ENCODE data around the gene CALU.

The CALU gene

GRCh38 chr7:128739048-128739962 lies at the start of gene CALU:
CALU (plus strand) TSS chr7:128739359; CDS start chr7:128748584, 9,225 bp downstream.
- peak; percentile 99 for DNase-seq

DNA sequence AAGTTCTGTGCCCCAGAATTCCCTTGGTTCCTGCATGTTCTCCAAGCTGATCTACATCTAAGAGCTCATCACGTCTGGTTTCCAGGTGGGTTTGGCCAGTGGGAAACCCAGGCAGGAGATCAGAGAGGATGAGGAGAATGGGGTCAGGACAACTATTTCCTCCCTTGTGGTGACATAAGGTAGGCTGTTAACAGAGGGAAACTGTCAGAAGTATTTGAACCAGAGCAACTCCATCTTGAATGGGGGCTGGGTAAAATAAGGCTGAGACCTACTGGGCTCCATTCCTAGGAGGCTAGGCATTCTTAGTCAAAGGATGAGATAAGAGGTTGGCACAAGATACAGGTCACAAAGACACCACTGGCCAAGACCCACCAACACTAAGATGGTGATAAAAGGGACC lies 47.9 kb upstream of the CALU start:
- DNase-seq: no peak

DNA sequence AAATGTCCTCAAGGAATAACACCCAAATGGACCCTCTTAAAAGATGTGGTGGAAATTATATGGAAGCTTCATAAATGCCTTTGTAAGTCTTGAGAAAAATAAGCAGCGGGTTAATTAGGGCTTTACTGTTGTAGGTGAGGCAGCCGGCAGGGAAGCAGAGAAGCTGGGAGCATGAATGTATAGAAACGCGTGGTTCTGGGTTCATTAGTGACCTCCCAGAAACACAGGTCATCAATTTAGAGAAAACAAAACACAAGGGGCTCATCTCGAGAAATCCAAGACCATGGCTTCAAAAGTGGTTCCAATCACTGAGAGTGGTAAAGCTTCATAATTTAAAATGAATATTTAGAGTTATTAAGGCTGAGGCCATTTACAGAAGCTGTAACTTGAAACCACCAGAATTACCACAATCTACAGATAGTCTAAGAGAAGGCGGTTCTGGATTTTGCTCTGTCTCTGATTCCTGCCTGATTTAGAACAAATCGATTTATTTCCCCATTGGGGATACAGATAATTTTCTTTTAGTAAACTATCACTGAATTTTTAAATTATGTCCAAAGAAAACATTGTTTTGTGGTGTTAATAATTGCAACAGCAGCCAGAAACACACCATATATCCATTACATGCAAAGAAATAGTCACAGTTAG lies 46.4 kb upstream of the CALU start:
- no peak for DNase-seq

GRCh38 chr7:128693373-128694015 lies 45.7 kb upstream of the CALU start:
- DNase-seq: no peak

- no peak for DNase-seq
Observed at GRCh38 chr7:128694738-128695137, 44.4 kb upstream of the CALU start.

DNA sequence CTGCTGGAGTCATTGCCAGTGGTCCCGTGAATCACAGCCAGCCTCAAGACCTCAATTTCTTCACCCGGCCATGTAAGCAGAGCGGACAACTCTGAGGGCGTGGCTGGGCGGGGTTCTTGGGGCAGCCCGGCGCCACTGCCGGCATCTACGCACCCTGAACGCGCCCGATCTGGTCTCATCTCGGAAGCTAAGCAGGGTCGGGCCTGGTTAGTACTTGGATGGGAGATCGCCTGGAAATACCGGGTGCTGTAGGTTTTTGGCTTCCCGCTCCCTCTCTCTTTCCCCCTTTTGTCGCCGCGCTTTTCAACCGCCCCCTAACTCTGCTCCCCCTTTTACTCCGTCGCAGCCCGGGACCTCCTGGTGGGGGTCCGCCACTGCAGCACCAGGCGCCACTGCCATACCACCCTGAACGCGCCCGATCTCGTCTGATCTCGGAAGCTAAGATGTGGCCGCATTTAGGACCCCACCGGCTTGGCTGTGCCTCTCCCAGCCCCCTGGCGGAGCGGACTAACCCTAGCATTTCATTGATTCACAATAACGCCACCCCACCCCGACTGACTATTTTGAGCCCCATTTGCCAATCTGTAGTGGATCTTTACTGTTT lies 41.8 kb upstream of the CALU start:
- peak; percentile 35 for DNase-seq

GRCh38 chr7:128699196-128699712 lies 39.9 kb upstream of the CALU start:
- DNase-seq: no peak

DNA sequence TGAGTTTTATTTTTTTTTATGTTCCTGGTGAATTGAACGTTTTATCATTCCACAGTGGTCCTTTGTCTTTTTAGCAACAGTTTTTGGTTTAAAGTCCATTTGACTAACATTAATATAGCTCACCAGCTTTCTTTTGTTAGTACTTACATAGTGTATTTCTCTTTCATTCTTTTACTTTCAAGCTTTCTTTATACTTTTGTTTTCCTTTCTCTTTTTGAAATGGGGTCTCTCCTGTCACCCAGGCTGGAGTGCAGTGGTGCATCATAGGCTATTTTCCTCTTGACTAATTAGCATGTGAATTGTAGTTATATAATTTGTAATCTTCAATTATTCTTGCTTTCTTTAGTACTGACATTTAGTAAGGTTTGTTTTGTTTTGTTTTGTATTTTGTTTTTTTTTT lies 39.3 kb upstream of the CALU start:
- no peak for DNase-seq

- DNase-seq: no peak
Observed at GRCh38 chr7:128701062-128701785, 37.9 kb upstream of the CALU start.

DNA sequence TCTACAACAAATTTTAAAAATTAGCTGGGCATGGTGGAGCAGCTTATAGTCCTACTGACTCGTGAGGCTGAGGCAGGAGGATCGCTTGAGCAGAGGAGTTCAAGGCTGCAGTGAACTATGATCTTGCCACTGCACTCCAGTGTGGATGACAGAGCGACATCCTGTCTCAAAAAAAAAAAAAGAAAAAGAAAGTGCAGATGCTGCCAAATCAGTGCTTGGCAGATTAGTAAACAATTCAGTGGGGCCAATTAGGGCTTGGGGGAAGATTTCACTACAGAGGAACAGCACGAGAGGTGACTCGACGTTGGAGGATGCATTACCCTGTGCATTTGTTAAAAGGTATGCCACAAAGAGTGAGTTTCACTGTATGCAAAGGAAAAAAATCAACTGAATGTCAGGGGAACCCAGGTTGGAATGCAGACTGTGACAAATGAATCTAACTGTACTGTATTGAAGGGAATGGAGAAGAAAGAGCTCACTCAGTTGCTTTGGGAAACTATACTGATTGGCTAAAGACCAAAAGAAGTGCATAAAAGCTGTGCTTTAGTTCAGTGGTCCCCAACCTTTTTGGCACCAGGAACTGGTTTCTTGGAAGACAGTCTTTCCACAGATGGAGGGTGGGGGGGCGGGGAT lies 35.4 kb upstream of the CALU start:
- no peak for DNase-seq

DNA sequence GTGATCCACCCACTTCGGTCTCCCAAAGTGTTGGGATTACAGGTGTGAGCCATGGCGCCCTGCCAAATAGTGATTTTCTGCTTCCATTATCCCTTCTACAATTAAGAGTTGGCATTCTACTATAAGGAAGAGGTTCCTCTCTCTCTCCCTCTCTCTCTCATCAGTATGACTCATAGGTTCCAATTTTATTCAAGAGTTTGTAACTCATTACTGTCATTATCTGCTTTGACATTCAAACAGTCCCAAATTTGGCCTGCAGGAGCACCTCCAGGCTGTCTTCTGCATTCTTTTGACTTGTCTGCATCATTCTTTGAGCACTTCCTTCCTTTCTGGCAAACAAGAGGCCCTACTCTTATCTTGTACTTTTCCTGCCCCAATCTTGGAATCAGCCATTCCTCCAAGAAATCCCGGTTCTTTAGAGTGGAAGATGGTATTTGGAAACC lies 33.2 kb upstream of the CALU start:
- DNase-seq: no peak

- DNase-seq: no peak
Observed at GRCh38 chr7:128707752-128708151, 31.4 kb upstream of the CALU start.

DNA sequence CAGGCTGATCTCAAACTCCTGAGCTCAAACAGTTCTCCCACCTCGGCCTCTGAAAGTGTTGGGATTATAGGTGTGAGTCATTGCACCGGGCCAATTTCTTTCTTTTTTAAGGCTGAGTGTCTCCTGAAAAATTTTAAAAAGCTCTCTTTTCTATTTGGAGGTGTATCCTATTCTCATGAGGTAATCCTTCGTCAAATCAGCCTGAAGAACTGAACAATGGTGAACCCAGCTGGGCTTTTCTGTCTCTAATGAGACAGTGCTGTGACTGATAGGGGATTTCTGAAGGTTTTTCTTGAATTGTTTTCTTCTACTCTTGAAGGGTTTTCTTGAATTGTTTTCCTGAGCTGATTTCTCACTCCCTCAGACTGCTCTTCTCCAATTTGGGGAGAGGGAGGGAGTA lies 30.9 kb upstream of the CALU start:
- DNase-seq: no peak

DNA sequence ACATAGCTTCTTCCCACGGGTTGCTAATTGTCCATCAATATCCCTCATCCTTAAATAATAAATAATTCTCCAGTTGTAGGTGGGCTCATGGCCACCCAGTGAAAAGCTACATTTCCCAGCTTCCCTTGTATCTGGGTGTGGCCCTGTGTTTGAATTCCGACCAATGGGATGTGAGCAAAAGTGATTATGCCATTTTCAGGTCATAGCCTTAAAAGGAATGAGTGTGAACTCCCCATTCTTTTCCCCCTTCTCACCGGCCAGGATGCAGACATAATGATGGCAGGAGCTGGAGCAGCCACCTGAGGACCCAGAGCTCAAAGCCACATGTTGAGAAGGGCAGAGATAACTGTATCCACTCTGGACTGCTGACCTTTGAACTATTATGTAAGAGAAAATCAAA lies 30.3 kb upstream of the CALU start:
- no peak for DNase-seq

DNA sequence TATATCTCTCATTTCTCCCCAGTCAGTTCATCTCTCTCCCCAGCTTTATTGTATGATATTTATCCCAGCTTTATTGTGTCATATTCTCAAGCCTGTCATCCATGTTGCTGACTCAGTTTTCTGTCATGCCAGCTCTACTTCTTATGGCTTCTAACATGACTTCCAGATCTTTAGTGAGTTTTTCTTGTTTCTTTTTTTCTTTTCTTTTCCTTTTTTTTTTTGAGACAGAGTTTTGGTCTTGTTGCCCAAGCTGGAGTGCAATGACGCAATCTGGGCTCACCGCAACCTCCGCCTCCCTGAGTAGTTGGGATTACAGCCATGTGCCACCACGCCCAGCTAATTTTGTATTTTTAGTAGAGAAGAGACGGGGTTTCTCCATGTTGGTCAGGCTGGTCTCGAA lies 28.7 kb upstream of the CALU start:
- no peak for DNase-seq

DNA sequence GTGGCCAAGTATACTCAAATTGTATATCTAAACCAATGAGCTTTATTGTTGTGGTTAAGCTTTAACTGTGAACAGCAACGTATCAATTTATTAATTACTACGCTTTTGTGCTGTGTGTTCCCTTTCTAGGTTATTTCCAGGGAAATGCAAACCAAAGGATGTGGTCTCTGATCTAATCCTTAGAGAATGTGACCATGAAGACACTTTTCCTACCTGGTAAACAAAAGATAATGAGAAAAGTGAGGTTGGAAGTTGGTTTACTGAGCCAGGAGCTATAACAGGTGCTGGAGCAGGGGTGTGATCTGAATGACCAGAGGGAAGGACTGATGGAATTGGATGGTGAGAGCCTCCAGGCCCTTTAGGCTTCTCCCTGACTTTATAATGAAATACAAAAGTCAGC lies 25.4 kb upstream of the CALU start:
- no peak for DNase-seq

GRCh38 chr7:128714701-128715495 lies 24.3 kb upstream of the CALU start:
- no peak for DNase-seq

DNA sequence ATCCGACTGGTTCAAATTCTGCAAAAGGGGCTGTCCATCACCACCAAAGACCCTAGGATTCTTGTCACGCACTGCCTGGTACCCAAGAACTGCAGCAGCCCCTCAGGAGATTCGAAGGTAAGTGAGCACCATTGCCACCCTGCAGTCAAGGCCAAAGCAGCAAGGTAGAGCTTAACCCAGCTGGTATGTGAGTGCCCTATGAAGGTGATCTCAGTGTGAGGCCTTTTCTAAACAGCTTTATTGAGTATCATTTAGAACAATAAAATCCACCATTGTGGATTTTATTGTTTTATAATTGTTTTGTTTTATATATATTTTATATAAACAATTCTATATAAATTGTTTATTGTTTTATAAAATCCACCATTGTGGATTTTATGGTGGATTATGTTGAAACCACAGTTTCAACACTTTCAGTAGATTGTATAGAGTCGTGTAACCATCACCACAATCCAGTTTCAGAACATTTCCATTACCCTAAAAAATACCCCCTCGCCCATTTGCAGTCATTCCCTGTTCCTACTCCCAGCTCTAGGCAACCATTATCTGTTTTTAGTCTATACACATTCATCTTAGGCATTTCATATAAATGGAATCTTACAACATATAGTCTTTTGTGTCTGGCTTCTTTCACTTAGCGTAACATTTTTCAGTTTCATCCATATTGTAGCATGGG lies 20.1 kb upstream of the CALU start:
- no peak for DNase-seq

GRCh38 chr7:128721376-128721775 lies 17.8 kb upstream of the CALU start:
- no peak for DNase-seq

GRCh38 chr7:128724743-128725142 lies 14.4 kb upstream of the CALU start:
- no peak for DNase-seq
